Dermis lymphatic vessel endothelial cell (primary cell): Measurements from ENCODE around the gene TBC1D2B. TPM values are rescaled to one million over a fixed set of nuclear protein-coding genes. Genes with fewer than 3 reads are reported as not detected.

ENCODE experiments used
- total RNA-seq: library from RNA; depleted of rRNA; stranded (reverse); fragments of >200 nt; gene quantifications from 2 replicates; pipeline ENCODE4 v1.2.1, GENCODE V29; 2014

Gene TBC1D2B
- total RNA-seq = 28.3 and 46.8 TPM in 2 replicates

DNA sequence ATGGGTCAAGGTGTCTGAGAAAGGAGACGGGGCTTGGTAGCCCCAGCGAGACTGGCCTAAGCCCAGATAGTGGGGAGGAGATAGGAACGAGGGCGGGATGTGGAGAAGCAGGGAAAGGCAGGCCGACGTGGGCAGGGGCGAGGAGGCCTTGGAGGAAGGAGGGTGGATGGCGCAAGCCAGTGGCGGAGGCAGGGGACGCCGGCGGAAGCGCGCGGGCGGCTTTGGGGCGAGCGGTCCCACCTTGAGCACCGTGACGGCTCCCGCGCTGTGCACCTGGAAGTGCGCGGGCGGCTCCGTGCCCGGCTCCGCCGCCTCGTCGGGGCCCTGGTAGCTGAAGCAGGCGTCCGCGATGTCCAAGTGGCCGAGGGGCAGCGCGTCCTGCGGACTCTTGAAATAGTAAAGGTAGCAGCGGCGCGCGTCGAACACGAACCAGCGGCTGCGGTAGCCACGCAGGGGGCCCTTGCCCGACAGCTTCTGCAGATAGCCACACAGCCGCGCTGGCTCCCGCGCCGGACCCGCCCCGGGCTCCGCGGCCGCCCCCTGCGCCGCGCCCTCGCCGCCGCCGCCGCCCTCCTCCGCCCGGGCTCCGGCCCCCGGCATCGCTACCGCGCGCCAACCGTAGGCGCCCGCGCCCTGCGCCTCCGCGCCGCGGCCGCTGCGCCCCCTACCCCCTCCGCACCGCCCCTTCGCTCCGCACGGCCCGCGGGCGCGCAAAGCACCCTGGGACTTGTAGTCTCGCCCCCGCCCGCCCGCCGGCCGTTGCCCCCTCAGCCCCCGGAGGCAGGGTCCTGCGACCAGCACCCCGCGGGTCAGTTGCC lies at the start of gene TBC1D2B:
TBC1D2B (minus strand) TSS at position 659 of the 818 bp plus-strand sequence; CDS start at position 600, 59 bp downstream.

GRCh38 chr15:78092261-78093041 lies 14.9 kb upstream of the TBC1D2B start, which contains the start of gene SH2D7:
TSS of gene SH2D7 (plus strand) at chr15:78092561. CDS start at chr15:78092585, 24 bp downstream.

Other genes with a start within 250 kb of the TBC1D2B start
- gene SH2D7, start 14.8 kb upstream of the TBC1D2B start, total RNA-seq = not detected in 2 replicates
- gene CIB2, start 53.7 kb upstream of the TBC1D2B start, total RNA-seq = 1.2 and 3.9 TPM in 2 replicates
- gene IDH3A, start 71.7 kb upstream of the TBC1D2B start, total RNA-seq = 20.6 and 26.0 TPM in 2 replicates
- gene ACSBG1, start 156.9 kb upstream of the TBC1D2B start, total RNA-seq = not detected in 2 replicates
- 0.86 and 1.3 TPM in 2 replicates for gene DNAJA4, start 186.9 kb upstream of the TBC1D2B start, total RNA-seq
- 79.1 and 96.0 TPM in 2 replicates for gene SKIC8, start 221.9 kb upstream of the TBC1D2B start, total RNA-seq